Choroid plexus epithelial cell (primary cell): ENCODE results near the gene RFFL.
A peak's percentile ranks its signal among the peaks of the same experiment; 100 is the strongest.
"Not testable (repeated sequence)": the region's sequence is repeated elsewhere in the genome, so short reads cannot be mapped to it uniquely, and the experiment has no call there.

Source experiments
- DNase-seq: peaks from one replicate; pipeline ENCODE4 v3.0.0-alpha.2; 2010; ENCODE audit warnings: low read depth
- H3K4me3 ChIP-seq: 2 replicates; pipeline ENCODE4 v1.5.1; 2011; ENCODE audit warnings: low read depth, mild to moderate bottlenecking, control low read depth, low read length, moderate library complexity
- CTCF ChIP-seq: conservative IDR thresholded peaks from 2 replicates; pipeline ENCODE4 v1.5.1; 2011; ENCODE audit warnings: low read depth, mild to moderate bottlenecking, control low read depth, inconsistent platforms, low read length, moderate library complexity

RFFL gene

GRCh38 chr17:35097776-35098175, 34.3 kb upstream of the RFFL start:
- no peak for DNase-seq
- no peak for TF ChIP-seq CTCF
- H3K4me3 ChIP-seq, result no peak overlapping the region

- no peak for TF ChIP-seq CTCF
- DNase-seq, result no peak
- H3K4me3 ChIP-seq, result no peak overlapping the region
These were observed 32.2 kb upstream of the RFFL start for GRCh38 chr17:35095741-35096140.

GRCh38 chr17:35094902-35095301, 31.4 kb upstream of the RFFL start:
- TF ChIP-seq CTCF, result no peak
- H3K4me3 ChIP-seq, result no peak overlapping the region

GRCh38 chr17:35090707-35091106, 27.2 kb upstream of the RFFL start:
- H3K4me3 ChIP-seq, DNase-seq: not testable (repeated sequence)

More at GRCh38 chr17:35094902-35095301, 31.4 kb upstream of the RFFL start:
- DNase-seq, result peak; percentile 90

- peak; percentile 47 for DNase-seq
- no peak for TF ChIP-seq CTCF
- peak overlapping the region; percentile 56 for H3K4me3 ChIP-seq
These were observed 26.2 kb upstream of the RFFL start for GRCh38 chr17:35089586-35090296.

- peak; percentile 79 for DNase-seq
- TF ChIP-seq CTCF, result peak; percentile 64
- H3K4me3 ChIP-seq, result peak overlapping the region; percentile 85
These were observed 25.5 kb upstream of the RFFL start for GRCh38 chr17:35088881-35089585.

GRCh38 chr17:35088356-35088880, 24.9 kb upstream of the RFFL start:
- DNase-seq, result peak; percentile 58
- peak overlapping the region; percentile 85 for H3K4me3 ChIP-seq
- TF ChIP-seq CTCF, result peak; percentile 22
